Right forelimb (tissue), 1 donor: Measurements from ENCODE around the gene PARD3B.
A peak's percentile ranks its signal among the peaks of the same experiment; 100 is the strongest.

Experiments
- DNase-seq: peaks from one replicate; pipeline ENCODE4 v3.0.0-alpha.2; 2018

PARD3B gene

GRCh38 chr2:204663816-204664425, 118.6 kb downstream of the PARD3B start:
- DNase-seq = no peak

- no peak for DNase-seq
Observed at GRCh38 chr2:204664708-204665121, 119.4 kb downstream of the PARD3B start.

GRCh38 chr2:204665207-204665606, 119.9 kb downstream of the PARD3B start:
- DNase-seq = no peak

GRCh38 chr2:204665771-204666170, 120.5 kb downstream of the PARD3B start:
- DNase-seq = no peak

- DNase-seq = no peak
Observed at GRCh38 chr2:204667990-204668389, 122.7 kb downstream of the PARD3B start.

GRCh38 chr2:204669382-204669781, 124.1 kb downstream of the PARD3B start:
- DNase-seq = no peak

- DNase-seq = no peak
Observed at GRCh38 chr2:204670124-204670523, 124.8 kb downstream of the PARD3B start.

GRCh38 chr2:204670756-204671155, 125.5 kb downstream of the PARD3B start:
- no peak for DNase-seq

- DNase-seq = no peak
Observed at GRCh38 chr2:204672772-204673171, 127.5 kb downstream of the PARD3B start.

- no peak for DNase-seq
Observed at GRCh38 chr2:204673877-204674276, 128.6 kb downstream of the PARD3B start.

- DNase-seq = no peak
Observed at GRCh38 chr2:204678031-204678430, 132.8 kb downstream of the PARD3B start.

- DNase-seq = no peak
Observed at GRCh38 chr2:204680576-204680975, 135.3 kb downstream of the PARD3B start.

- DNase-seq = no peak
Observed at GRCh38 chr2:204681412-204681811, 136.1 kb downstream of the PARD3B start.

- DNase-seq = no peak
Observed at GRCh38 chr2:204683384-204683783, 138.1 kb downstream of the PARD3B start.

GRCh38 chr2:204686406-204686805, 141.1 kb downstream of the PARD3B start:
- no peak for DNase-seq

GRCh38 chr2:204687776-204688175, 142.5 kb downstream of the PARD3B start:
- DNase-seq = no peak

GRCh38 chr2:204691911-204692510, 146.7 kb downstream of the PARD3B start:
- DNase-seq = peak; percentile 47

GRCh38 chr2:204692790-204693189, 147.5 kb downstream of the PARD3B start:
- DNase-seq = no peak

- DNase-seq = no peak
Observed at GRCh38 chr2:204693262-204693661, 148.0 kb downstream of the PARD3B start.

GRCh38 chr2:204695506-204695905, 150.2 kb downstream of the PARD3B start:
- no peak for DNase-seq

GRCh38 chr2:204696124-204696523, 150.8 kb downstream of the PARD3B start:
- DNase-seq = no peak

GRCh38 chr2:204705243-204705932, 160.1 kb downstream of the PARD3B start:
- no peak for DNase-seq

- DNase-seq = no peak
Observed at GRCh38 chr2:204706939-204707338, 161.7 kb downstream of the PARD3B start.

GRCh38 chr2:204713211-204713610, 167.9 kb downstream of the PARD3B start:
- DNase-seq = no peak
